T-helper 2 cell (primary cell): ENCODE data around the gene RGS16.

ENCODE experiments used
- DNase-seq, 5 experiments: peaks; one replicate each; pipeline versions ENCODE4 v3.0.0 to v3.0.0-alpha.2; 2012 to 2022

RGS16 gene

DNA sequence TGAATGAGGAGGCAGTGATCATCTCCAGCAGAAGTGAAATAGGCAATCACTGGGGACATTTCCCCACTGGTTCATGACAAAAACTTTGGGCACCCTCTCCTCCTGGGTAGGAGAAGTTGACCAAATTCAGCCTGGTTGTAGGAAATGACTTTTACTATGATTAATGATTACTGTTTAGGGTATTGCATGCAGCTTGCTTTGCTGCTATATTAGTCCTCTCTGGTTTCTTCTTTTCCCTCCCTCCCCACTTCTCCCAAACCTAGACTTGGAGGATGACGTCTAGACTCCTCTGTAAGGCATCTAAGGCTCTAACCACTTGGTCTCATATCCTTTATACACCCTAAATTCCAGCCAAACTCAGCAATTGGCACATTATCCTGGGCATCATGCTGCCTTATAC lies 3.4 kb upstream of the RGS16 start:
- DNase-seq = no peak

DNA sequence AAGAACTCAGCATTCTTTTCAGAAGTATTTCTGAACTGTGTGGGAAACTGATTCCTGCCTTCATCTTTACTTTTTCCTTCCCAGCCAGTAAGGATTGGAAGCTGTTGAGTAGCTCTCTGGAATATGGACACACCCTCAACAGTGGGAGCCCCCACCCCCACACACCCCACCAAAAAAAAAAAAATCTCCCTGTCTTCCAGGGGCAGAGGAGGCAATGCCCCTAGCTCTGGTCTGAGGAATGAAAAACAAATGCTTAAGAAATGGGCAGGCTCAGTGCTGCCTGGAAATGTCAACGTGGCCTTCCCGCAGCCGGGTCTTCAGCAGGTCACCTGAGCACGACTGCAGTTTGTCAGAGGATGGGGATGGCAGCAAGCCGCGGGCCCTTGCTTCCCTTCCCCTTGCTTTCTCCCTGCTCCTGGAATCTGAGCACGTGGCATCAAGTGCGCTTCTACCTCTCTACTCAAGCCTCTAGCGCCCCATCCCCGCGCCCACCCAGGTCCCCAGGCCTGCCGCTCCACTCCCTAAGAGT lies 479 bp downstream of the RGS16 start:
- DNase-seq = no peak

DNA sequence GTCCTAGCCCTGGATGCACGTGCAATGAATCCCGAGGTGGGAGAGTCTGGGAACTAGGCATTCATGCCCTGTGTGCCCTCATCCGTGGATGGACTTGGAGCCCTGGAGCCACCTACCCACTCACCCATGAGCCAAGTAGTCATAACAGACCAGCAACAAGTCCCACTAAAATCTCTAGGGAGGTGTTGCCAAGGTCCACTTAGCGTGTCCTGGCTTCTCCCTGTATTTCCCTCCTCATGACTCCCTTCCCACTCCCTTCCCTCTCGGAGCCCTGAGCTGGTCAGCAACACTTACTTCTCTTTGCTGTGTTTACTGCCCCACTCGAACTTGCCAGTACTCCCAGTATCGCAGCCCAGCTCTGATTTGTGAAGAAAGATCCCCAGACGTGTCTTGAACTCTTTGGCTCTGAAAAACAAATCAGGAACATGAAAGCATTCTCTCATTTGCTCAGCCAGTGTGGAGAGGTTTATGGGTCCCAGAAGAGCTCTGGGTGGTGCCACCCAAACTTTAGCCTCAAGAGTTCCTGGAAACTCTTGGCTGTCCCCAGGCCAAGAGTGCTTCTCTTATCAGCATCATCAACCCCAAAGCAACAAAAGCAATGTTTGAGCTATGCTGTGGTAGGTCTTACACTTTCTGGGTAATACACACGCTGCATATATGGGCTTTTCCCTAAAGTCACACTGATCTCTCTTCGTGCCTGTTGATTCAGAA lies 1.1 kb downstream of the RGS16 start:
- peak in 2 of 5 experiments; percentile 19 to 83 for DNase-seq

DNA sequence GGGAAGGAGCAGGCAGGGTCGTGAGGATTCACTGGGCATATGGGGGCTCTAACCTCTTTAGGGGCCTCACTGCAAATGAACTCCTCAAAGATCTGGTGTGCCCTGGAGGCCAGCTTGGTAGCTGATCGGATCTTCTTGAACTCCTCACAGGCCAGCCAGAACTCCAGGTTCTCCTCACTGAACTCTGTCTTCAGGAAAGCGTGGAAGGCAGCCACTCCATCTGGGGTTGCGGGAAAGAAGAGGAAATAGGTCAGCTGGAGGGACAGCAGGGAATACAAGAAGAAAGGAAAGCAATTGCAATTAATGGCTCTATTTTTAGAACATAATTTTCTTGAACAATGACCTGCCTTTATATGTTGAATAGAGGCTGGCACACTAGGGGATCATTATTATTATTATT lies 2.3 kb downstream of the RGS16 start:
- no peak for DNase-seq

DNA sequence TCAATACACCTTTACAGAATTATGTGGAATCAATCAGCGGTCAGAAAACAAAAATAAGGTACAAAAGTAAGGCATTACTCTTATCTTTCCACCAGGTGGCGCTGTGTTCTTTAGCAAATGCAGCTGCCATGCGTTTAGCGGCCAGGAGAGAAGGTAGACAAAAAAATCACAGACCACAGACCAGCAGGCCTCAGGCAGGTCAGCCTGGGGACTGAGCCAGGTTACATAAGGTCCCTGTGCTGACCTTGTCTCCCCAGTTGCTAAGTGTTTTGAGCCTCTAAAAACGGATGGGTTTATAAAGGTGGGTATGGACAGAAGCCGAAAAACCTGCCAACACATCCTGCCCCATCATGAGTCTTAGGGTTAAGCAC lies 2.8 kb downstream of the RGS16 start:
- DNase-seq = peak in 4 of 5 experiments; percentile 25 to 74 (median 56)

DNA sequence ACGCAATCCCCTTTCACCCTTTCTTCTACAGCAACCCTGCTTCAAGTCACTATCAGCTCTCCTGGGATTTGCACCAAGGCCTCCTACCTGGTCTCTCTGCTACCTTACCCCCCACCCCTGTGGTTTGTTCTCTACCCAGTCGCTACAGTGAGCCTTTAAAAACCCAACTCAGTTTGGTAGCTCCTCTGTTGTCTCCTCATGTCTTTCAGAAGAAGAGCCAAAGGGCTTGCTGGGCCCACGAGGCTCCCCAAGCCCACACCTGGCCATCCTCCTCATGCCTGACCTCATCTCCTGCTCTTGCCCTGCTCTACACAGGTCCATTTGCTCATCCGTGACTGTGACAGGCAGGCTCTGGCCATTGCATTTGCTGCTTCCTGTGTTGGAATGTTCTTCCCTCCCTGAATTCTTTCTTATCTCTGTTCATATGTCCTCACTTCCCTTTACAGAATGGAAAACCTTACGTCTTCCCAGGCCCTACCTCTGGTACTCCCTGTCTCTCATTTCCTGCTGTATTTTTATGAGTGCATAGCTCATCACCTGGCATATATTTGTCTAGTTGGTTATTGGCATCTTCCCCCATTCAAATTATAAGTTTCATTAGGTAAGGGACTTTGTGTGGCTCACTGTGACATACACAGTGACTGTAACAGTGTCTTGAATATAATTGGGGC lies 3.3 kb downstream of the RGS16 start:
- no peak for DNase-seq

DNA sequence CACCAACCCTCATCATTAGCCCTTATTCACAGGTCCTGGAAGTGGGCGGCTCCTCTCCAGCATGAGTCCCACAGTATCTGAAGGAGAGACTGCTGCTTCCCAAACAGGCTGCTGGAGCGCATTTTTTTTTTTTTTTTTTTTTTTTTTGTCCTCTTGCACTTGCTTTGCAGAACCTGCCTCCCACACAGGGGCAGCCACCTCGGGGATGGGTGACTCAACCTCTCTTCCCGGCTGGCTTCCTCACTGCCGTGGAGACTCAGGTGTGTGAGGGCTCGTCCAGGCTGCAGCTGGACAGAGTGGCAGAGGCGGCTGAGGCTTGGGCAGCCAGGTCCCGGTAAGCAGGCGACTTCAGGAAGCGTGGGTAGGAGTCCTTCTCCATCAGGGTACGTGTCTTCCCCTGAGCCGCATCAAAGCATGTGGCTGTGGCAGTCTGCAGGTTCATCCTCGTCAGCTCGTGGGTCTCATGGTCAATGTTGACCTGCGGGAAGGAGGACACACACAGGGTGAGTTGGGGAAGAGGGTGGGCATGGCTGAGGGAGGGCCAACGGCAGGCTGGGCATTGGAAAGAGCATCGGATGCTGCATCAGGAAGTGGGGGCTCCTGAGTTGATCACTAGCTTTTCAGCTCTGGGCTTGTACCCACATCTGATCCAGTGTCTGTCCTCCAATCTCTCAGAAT lies 4.0 kb downstream of the RGS16 start:
- DNase-seq = no peak

DNA sequence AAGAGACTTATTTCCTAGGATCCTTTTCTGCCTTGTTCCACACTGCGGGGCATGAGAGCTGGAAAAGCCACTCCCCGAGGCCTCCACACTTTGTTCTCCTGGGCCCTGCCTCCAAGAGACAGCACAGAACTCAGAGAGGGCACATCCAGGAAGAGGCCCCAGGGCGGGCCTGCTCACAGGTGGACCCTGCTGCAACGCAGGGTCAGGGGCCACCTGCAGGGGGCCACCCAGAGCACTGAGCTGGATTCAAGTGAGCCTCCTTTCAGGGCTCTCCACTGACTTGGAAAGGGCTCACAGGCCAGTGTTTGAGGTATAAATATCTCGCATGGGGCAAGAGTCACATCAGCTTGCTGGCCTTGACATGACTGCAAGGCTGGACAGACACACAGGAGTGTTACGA lies 4.8 kb downstream of the RGS16 start:
- DNase-seq = peak in 1 of 5 experiments; percentile 29

DNA sequence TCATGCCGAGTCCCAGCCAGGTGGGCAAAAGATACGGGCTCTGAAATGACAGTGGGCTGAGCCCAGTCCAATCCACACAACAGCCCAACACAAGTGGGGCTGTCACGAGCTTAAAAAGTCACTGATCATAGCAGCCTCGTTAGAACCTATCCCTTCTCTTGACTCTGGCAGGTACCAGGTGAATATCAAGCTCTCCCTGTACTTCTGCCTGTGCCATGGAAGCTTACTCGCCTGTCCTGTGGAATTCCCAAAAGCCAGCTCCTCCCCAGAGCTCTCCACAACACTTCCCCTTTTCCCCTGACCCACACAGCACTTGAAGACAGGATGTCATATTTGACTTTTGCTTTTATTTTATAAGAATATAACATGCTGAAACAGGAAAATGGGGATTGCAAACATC lies 5.9 kb downstream of the RGS16 start:
- no peak for DNase-seq

DNA sequence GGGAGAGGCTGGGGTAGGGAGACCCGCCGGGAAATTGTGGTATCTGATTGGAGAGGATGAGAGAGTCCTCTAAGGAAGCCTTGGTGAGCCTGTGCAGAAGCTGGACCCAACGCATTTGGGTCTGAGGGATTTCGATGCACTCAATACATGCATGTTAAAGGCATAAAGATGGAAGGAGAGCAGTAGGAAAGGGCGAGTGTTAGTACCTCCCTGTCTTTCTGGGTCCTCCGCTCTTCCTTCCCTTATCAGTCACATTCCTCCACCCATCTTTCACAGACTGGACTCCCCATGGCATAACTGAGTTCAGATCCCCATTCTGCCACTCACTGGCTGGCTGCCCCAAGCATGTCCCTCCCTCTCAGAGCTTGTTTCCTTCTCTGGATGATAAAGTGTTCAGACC lies 7.3 kb downstream of the RGS16 start:
- DNase-seq = no peak

DNA sequence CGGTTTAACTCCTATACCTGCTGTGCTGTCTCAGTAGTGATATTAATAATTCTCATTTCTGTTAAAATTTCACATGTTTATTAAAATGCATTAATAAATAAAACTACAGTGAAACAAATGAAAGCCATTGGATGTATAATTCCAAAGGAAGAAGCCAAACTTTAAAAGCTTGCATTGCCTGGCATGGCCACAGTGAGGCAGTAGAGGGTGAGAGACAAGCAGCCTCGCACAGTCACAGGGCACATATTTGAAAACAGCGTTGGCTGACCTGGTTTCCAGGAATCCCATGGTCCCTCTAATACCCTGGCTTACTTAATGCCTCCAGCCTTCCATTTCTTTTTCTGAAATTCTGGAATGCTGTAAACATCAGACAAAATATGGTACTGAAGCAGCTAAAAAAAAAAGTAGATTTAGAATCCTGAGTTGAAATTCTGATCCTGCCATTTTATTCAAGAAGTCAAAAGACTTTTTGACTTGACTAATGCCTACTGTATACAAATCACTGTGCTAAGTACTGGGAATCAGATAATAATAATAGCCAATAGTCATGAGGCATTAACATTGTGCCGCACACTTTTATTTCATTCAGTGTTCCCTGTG lies 8.4 kb downstream of the RGS16 start:
- peak in 4 of 5 experiments; percentile 34 to 53 (median 50) for DNase-seq

DNA sequence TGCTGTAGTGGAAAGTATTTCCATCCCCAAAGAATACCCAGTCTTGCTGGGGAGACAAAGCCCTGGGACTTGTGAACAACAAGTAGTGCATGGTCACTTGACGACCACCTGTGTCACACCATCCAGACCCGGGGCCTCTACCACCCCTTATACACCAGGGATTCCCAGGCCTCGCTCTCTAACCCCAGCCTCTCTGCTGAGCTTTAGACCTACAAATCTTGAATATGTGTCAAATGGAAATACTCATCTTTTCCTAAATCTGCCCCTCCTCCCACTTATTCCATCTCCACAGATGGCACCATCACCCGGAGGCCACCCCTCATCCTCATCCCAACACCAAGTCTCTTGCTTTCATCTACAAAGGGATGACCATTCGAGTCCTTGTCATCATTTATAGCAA lies 14.3 kb downstream of the RGS16 start:
- no peak for DNase-seq

DNA sequence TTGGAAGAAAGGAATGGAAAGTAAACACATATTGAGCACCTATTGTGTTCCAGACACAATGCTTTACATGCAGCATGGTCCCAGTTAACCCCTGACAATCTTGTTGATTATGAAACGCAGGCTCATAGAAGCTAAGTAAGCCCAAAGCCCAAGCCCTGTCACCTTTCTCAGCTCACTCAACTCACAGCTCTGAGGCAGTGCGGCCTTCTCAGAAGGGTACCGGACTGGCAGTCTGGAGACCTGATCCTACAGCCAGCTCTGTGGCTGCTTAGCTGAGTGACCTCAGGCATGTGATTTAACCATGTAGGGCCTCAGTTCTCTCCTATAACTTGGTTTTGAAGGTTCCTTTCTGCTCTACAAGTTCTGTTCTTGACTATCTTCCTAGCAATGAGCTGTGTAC lies 14.7 kb downstream of the RGS16 start:
- DNase-seq = no peak

DNA sequence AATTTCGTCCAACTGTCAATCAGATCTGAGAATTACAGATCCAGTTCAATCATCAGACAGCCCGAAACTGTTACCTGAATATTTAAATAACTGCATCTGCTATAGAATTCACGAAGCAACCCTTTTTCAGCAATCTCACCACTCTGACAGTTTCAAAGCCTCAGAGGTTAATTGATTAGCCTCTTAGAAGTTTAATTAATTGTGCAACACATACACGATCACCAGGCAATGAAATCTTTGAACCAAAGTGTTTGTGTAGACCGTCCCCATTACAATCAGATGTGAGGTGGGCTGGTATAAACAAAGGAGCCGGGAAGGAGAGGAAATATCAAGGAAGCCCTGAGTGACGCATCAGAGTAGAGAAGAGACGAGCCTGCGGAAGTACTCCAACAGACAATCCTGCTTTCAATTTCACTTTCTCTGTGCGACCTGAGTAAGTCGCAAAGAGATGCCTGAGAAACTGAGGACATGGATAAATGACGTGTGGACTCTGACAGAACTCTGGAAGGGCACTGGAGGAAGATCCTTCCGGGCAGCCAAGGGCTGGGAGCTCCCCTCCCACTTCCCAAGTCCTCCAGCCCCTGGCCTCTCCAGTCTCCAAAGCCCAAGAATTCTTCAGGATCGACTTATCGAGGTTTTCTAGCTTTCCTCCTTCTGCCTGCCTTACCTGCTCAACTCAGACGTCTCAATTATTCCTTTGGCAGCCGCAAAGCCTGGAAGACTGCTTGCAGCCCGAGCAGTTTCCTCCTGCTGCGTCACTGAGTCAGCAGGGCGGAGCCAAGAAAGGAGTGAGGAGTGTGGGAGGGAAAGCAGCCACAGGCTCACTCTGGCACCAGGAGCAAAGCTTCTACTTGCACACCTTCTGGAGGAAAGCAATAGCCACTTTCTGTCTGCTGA lies 15.4 kb downstream of the RGS16 start, which contains the start of gene RNASEL:
Gene RNASEL (minus strand): TSS at position 757 of the 897 bp plus-strand sequence. CDS start 2,450 bp downstream, outside the sequence.
- DNase-seq = peak in 4 of 5 experiments; percentile 49 to 85 (median 54)

DNA sequence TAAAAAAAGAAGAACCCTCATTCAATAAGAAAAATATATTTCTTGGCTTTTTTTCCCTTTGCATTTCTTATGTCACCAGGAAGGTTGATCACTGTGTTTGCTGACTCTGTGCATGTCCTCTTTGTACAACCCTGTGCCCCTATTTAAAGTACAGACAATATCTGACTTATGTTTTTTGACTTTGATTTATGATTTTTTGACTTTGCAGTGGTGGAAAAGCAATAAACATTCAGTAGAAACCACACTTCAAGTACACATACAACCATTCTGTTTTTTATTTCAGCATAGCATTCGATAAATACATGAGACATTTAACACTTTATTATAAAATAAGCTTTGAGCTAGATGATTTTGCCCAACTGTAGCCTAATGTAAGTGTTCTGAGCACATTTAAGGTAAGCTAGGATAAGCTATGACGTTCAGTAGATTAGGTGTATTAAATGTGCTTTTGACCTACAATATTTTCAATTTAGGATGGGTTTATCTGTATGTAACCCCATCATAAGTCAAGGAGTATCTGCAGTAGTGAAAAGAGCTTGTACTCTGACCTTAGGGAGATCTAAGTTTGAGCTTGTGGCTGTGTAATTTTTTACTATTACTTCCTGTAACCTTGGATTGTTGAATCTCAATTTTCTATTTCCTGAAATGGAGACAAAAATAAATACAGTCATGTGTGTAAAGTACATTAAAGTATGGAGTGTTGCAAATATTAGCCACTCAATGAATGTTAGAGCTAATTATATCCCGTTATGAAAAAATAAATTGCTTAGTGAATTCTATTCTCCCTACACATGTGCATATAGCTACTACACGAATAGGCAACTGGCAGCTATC lies 16.3 kb downstream of the RGS16 start:
- peak in 1 of 5 experiments; percentile 21 for DNase-seq

DNA sequence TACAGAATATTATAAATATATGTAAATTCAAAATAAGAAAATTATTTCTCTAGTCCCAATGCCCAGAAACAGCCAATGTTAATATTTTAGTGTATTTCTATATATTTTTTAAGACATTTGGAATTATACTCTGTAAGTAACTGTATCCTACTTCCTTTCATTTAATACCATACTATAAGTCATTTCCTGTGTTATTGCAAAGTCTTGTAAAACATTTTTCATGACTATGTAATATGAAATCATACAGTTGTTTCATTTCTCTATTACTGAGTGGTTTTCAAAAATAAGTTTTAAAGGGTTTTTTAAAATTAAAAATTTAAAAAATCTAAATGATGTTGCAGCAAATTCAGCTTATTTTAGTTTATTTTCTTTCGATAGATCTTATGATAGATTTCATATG lies 17.1 kb downstream of the RGS16 start:
- DNase-seq = no peak

DNA sequence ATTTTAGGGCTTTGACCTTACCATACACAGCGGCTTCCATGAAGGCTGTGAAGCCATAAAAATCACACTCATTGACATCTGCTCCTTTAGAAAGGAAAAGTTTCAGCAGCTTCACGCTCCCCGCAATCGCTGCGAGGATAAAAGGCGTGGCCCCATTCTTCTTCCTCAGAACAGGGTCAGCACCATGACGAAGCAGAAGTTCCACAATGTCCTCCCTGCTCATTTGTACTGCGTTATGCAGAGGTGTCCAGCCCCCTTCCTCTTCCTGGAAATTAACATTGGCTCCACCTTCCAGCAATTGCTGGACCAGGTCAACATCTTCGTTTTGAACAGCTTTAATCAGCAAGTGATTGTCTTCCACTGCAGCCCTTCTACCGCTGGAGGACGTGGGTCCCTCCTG lies 17.8 kb downstream of the RGS16 start:
- no peak for DNase-seq

DNA sequence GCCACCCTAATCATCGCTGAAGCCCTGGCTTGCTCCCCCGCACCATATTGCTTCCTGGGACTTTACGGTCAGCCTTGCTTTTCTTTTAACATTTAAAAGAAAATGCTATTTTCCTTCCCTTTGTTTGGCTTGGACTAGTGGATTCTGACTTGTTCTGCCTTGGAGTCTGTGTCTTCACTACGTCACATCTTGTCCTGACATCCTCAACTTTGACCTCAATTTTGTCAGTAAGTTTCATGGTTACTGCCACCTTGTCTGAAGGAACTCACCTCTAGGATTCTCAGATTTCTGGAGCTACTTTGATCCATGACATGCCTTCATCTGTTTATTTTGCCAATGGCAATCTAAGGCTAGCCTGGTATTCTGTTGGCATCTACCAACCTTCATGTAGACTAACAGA lies 19.4 kb downstream of the RGS16 start:
- no peak for DNase-seq

DNA sequence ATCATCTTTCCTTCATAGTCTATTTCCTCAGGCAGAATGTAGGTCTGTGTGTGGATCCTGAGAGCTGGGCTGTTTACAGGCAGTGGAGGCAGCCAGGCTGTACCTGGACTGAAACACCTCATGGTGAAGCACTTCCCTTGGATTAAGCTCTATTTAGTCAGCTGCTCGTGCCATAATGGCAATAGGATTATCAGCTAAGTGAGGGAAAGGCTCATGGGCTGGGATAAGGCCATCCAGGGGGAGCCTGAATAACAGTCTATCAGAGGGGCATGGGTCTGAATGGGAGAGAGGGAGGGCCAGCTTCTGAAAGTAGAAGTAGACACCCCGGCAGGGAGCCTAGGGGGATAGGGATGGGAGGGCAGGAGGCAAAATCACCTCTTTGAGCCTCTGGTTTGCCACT lies 23.5 kb downstream of the RGS16 start:
- no peak for DNase-seq

DNA sequence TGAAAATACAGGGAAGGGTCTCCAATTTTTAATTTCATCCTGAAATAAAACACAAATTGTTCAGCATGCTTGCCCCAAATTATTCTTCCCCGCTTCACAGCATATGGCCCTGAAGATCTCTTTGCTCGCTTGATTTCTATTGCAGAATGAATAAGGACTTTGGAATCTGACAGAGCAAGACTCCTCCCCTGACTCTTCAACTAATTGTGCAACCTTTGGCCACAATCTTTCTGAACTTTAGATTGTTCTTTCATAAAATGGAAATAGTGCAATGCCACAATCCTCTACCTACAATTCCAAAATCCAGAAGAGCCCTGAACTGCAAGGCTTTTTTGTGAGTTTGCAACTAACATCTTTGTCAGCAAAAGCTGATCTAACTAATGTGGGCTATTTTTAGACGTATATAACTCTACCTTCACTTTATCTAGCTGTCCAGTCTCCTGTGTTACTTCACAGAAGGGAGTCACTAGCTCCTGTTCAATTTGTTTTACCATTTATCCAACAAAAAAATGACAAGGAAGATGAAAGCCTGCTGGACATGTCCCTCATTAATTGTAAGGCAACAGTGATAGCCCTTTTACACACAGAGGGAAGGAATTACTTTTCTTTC lies 28.5 kb downstream of the RGS16 start:
- DNase-seq = no peak

DNA sequence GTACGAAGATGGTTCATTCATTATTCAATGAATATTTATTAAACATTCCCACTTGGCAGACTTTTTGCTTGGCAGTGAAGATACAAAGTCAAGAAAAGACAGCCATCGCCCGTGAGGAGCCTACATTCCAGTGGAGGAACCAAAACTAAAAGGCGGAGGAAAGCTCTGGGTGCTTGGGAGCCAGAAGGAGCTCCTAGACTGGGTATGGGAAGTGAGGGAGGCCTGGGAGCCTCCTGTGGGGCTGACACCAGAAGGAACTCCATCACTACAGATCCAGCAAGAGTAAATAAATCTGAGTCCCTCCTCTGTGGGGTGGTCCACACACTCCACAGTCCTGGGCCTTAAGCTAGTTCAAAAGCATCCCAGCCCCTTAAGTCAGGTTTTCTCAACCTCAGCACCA lies 30.0 kb downstream of the RGS16 start:
- DNase-seq = no peak
